Panc1 (cell line): ENCODE data around the gene GPS1. TPM values are rescaled to one million over a fixed set of nuclear protein-coding genes. Genes with fewer than 3 reads are reported as not detected.

ENCODE experiments used
- ATAC-seq: fragments of 200-7000 bp; cut with Tn5 transposase; 2 replicates; pipeline ENCODE4 v1.9.1; 2020; ENCODE audit warnings: mild to moderate bottlenecking, moderate library complexity
- BruUV-seq: library from RNA; stranded (reverse); fragments of 400-500 nt; replicated peaks from 2 replicates; lab custom pipeline; 2021; lab: Mats Ljungman, UMichigan
- CTCF ChIA-PET: fragments of 300-600 bp; sonication (Branson Sonifier 250); formaldehyde crosslinking; loops from one replicate; lab custom pipeline; 2022; ENCODE audit warnings: antibody characterized with exemption; lab: Charles Lee
- POLR2A ChIA-PET: fragments of 300-600 bp; sonication (Branson Sonifier 250); formaldehyde crosslinking; loops from one replicate; lab custom pipeline; 2022; ENCODE audit warnings: antibody characterized with exemption; lab: Charles Lee
- DNase-seq: peaks from one replicate; pipeline ENCODE4 v3.0.0-alpha.2; 2010; ENCODE audit warnings: low read depth, low spot score
- H3K27ac ChIP-seq: 2 replicates; pipeline ENCODE4 v1.5.1; 2011; ENCODE audit warnings: mild to moderate bottlenecking, low read length, inconsistent platforms
- H3K27me3 ChIP-seq: fragments of 200-500 bp; sonication (Bioruptor generic); 2 replicates; pipeline ENCODE4 v1.6.0; 2014; ENCODE audit warnings: low read length, inconsistent platforms; ENCODE audit not compliant: control insufficient read depth, insufficient read depth
- H3K36me3 ChIP-seq: fragments of 200-500 bp; sonication (Bioruptor generic); 2 replicates; pipeline ENCODE4 v1.5.1; 2014; ENCODE audit warnings: inconsistent platforms, mild to moderate bottlenecking, low read length, moderate library complexity; ENCODE audit not compliant: control insufficient read depth, insufficient read depth
- H3K4me1 ChIP-seq: 2 replicates; pipeline ENCODE4 v1.5.1; 2011; ENCODE audit warnings: inconsistent platforms, mild to moderate bottlenecking, low read length, moderate library complexity; ENCODE audit not compliant: control insufficient read depth, insufficient read depth
- H3K4me3 ChIP-seq, 2 experiments: 2 replicates each; pipeline ENCODE4 v1.5.1; 2011 to 2012; ENCODE audit warnings: low read depth in 2 of 2, low read length in 2 of 2, mild to moderate bottlenecking in 2 of 2, inconsistent platforms in 1 of 2, moderate library complexity in 1 of 2
- H3K9me3 ChIP-seq: fragments of 200-500 bp; sonication (Bioruptor generic); 2 replicates; pipeline ENCODE4 v1.5.1; 2014; ENCODE audit warnings: low read depth, mild to moderate bottlenecking, inconsistent platforms, low read length, moderate library complexity; ENCODE audit not compliant: control insufficient read depth, insufficient read depth
- POLR2AphosphoS5 ChIP-seq: IDR thresholded peaks from 2 replicates; pipeline ENCODE4 v1.6.1; 2012; ENCODE audit warnings: mild to moderate bottlenecking, low read depth, low read length, moderate library complexity
- SIN3A ChIP-seq: IDR thresholded peaks from 2 replicates; pipeline ENCODE4 v1.6.1; 2012; ENCODE audit warnings: low read depth, mild to moderate bottlenecking, low read length, moderate library complexity, borderline replicate concordance; ENCODE audit not compliant: insufficient read depth
- TCF7L2 ChIP-seq: IDR thresholded peaks from 2 replicates; pipeline ENCODE4 v1.6.1; 2011; ENCODE audit warnings: mild to moderate bottlenecking, low read depth, low read length, inconsistent platforms
- in situ Hi-C: cut with HindIII; loops from 2 replicates; pipeline ENCODE4 v1.10.0; 2016; ENCODE audit warnings: low sequenced_read_pairs, low pct_unique_long_range_greater_than_20kb
- intact Hi-C: fragments of 100-400 bp; cut with micrococcal nuclease; formaldehyde crosslinking; loops from one replicate; pipeline ENCODE4 v1.10.0; 2022; ENCODE audit not compliant: unreplicated experiment
- total RNA-seq: library from RNA; stranded (reverse); gene quantifications from one replicate; pipeline ENCODE4 v1.2.1, GENCODE V29; 2021; ENCODE audit not compliant: unreplicated experiment
- TF ChIP-seq, protein P1 (sequence below), 2 experiments: IDR thresholded peaks; 2 replicates each; pipeline ENCODE4 v1.6.1; 2011 to 2012; ENCODE audit warnings: low read depth in 2 of 2, control low read depth in 1 of 2, low read length in 1 of 2, mild to moderate bottlenecking in 1 of 2, moderate library complexity in 1 of 2; ENCODE audit not compliant: insufficient read depth in 1 of 2
- TF ChIP-seq, protein P2 (sequence below): fragments of 450-650 bp; IDR thresholded peaks from 2 replicates; pipeline ENCODE4 v1.5.1; 2017; ENCODE audit warnings: mild to moderate bottlenecking

Gene GPS1
- total RNA-seq, 1 experiment from 2014 or later = 175 TPM

DNA sequence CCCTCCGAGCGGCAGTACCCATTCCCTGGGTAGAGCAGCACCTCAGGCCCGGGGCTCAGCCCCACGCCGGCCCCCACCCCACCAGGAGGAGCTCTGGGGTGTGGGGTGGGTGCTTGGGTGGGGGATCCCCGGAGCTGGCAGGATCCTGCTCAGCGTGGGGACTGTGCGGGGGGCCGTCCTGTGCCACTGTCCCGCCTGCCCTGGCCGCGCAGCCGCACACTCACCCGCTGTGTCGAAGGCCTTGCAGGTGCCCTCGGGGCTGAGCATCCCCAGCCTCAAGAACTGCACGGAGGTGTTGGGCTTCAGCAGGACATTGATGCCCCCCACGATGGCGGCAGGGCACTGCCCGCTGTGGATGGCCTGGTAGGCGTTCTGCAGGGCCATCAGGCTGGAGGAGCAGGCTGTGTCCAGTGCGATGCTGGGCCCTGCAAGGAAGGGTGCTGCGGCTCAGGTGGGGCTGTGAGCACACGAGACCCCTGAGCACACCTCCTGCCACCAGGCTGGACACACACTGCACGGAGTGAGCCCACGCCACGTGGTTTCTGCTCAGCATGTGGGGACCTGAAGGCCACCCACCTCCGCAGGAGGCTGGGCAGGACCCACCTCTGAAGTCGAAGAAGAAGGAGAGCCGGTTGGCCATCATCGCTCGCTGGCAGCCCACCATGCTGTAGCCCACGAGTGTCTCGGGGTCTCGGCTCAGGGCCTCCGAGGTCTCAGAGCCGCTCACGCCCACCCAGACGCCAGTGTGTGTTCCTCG, 41.5 kb downstream of the GPS1 start:
- Histone ChIP-seq H3K9me3 (no peaks in the 10 kb centered on the region), H3K4me3 (no peak overlapping the region), H3K27ac (no peak overlapping the region), H3K27me3 (no peaks in the 10 kb centered on the region), H3K4me1 (peaks cover 18% of the 10 kb centered on the region), H3K36me3 (peaks cover 50% of the 10 kb centered on the region)
- in situ Hi-C loops (no loop called here), intact Hi-C loops (no loop called here)
- ChIA-PET POLR2A (interaction anchor here (0.6 to 0.7 kb wide), 2 partner anchors 16 to 52 kb away, joined by 3 to 6 read pairs; no protein-coding TSS in a partner anchor), CTCF (no interaction called here)
- BruUV-seq = no TSS peak
- TF ChIP-seq, protein P1, sequence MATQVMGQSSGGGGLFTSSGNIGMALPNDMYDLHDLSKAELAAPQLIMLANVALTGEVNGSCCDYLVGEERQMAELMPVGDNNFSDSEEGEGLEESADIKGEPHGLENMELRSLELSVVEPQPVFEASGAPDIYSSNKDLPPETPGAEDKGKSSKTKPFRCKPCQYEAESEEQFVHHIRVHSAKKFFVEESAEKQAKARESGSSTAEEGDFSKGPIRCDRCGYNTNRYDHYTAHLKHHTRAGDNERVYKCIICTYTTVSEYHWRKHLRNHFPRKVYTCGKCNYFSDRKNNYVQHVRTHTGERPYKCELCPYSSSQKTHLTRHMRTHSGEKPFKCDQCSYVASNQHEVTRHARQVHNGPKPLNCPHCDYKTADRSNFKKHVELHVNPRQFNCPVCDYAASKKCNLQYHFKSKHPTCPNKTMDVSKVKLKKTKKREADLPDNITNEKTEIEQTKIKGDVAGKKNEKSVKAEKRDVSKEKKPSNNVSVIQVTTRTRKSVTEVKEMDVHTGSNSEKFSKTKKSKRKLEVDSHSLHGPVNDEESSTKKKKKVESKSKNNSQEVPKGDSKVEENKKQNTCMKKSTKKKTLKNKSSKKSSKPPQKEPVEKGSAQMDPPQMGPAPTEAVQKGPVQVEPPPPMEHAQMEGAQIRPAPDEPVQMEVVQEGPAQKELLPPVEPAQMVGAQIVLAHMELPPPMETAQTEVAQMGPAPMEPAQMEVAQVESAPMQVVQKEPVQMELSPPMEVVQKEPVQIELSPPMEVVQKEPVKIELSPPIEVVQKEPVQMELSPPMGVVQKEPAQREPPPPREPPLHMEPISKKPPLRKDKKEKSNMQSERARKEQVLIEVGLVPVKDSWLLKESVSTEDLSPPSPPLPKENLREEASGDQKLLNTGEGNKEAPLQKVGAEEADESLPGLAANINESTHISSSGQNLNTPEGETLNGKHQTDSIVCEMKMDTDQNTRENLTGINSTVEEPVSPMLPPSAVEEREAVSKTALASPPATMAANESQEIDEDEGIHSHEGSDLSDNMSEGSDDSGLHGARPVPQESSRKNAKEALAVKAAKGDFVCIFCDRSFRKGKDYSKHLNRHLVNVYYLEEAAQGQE (IDR thresholded peaks at IDR 0.05; ENCODE audit: insufficient read depth in 1 of 2, low read depth in 2 of 2, low read length in 1 of 2) = no peak
- TF ChIP-seq POLR2AphosphoS5 (no peak), TCF7L2 (no peak), SIN3A (no peak)
- TF ChIP-seq, protein P2, sequence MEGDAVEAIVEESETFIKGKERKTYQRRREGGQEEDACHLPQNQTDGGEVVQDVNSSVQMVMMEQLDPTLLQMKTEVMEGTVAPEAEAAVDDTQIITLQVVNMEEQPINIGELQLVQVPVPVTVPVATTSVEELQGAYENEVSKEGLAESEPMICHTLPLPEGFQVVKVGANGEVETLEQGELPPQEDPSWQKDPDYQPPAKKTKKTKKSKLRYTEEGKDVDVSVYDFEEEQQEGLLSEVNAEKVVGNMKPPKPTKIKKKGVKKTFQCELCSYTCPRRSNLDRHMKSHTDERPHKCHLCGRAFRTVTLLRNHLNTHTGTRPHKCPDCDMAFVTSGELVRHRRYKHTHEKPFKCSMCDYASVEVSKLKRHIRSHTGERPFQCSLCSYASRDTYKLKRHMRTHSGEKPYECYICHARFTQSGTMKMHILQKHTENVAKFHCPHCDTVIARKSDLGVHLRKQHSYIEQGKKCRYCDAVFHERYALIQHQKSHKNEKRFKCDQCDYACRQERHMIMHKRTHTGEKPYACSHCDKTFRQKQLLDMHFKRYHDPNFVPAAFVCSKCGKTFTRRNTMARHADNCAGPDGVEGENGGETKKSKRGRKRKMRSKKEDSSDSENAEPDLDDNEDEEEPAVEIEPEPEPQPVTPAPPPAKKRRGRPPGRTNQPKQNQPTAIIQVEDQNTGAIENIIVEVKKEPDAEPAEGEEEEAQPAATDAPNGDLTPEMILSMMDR = no peak
- no peak for DNase-seq
- no peak for ATAC-seq

DNA sequence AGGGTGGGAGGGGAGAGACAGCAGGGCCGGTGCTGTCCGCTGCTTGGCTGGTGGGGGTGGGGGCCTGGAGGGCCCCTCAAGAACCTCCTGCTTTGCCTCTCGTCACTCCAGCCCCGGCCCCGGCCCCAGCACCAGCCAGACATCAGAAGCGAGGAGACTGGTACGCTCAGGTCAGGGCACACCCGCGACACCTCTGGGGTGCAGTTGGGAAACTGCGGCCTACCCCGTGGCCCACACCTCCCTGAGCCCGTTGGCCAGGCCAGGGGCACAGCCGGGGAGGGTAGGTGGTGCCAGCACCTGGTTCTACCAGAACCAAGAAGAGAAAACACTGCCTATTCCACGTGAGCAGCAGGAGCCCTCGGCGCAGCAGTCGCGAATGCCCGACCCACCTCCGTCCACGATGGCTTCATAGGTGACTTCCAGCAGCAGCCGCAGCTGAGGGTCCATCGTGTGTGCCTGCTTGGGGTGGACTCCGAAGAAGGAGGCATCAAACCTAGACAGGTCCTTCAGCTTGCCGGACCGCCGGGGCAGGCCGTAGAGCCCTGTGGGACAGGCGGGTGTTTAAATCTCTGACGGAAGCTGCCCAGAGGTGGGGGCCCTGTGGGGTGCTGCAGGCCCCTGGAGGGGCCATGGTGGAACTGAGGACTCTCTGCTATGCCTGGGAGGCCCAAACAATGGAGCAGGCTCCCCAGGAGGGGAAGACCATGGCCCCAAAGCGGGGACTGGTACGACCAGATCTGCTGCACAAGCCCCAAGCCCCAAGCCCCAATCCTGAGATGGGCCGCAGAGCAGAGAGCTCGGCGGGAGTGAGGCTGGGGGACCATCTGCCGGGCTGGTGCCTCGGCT, 43.5 kb downstream of the GPS1 start:
- in situ Hi-C loops = no loop called here
- Histone ChIP-seq H3K4me3 (peak overlapping the region; percentile 86 to 88), H3K36me3 (peaks cover 38% of the 10 kb centered on the region), H3K27me3 (no peaks in the 10 kb centered on the region), H3K4me1 (peaks cover 28% of the 10 kb centered on the region), H3K27ac (peak overlapping the region; percentile 86), H3K9me3 (no peaks in the 10 kb centered on the region)
- TF ChIP-seq, protein P1 (IDR thresholded peaks at IDR 0.05; ENCODE audit: insufficient read depth in 1 of 2, low read depth in 2 of 2, low read length in 1 of 2) = no peak
- TF ChIP-seq TCF7L2 = no peak
- TF ChIP-seq POLR2AphosphoS5 = peak; percentile 13; the same call in 1 of the 2 replicates
- no peak for TF ChIP-seq SIN3A
- DNase-seq = no peak
- intact Hi-C loops = no loop called here
- CTCF ChIA-PET = no interaction called here
- no peak for ATAC-seq
- POLR2A ChIA-PET = no interaction called here
- no TSS peak for BruUV-seq
